GM21825 (cell line): ENCODE data around the gene RNU11.
"Not testable (repeated sequence)": the region's sequence is repeated elsewhere in the genome, so short reads cannot be mapped to it uniquely, and the experiment has no call there.

ENCODE experiments used
- ATAC-seq: cut with Tn5 transposase; IDR thresholded peaks from one replicate; pipeline ENCODE4 v1.9.1; 2021; ENCODE audit warnings: mild to moderate bottlenecking, moderate library complexity; ENCODE audit not compliant: unreplicated experiment

Gene RNU11

DNA sequence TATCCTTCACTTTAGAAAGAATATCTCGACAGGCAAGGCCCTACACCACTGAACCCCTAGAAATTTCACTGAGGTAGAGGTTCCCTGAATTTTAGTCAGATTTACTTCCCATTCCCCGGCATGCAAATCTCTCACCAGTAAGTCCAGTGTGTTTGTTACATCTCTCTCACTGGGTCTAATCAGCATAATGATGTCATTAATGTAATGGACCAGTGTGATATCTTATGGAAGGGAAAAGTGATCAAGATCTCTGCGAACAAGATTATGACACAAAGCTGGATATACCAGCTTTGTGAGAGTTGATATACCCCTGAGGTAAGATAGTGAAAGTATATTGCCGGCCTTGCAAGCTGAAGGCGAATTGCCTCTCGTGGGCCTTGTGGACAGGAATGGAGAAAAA is 7.9 kb downstream of the RNU11 start:
- no peak for ATAC-seq

- no peak for ATAC-seq
Measured at GRCh38 chr1:28663871-28664470, 15.6 kb downstream of the RNU11 start.

DNA sequence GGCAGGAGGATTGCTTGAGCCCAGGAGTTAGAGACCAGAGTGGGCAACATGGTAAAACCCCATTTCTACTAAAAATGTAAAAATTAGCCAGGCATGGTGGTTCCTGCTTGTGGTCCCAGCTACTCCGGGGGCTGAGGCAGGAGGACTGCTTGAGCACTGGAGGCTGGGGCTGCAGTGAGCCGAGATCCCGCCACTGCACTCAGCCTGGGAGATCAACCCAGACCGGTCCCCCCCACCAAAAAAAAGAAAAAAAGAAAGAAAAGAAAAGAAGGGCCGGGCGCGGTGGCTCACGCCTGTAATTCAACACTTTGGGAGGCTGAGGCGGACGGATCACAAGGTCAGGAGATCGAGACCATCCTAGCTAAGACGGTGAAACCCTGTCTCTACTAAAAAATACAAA is 18.4 kb downstream of the RNU11 start:
- no peak for ATAC-seq

- ATAC-seq, result peak; percentile 60
Measured at GRCh38 chr1:28668191-28668955, 20.0 kb downstream of the RNU11 start, which contains the start of gene GMEB1. Gene GMEB1, plus strand, starts transcription at chr1:28668784. Its CDS starts 14,829 bp downstream, at chr1:28683613.

GRCh38 chr1:28668956-28669723 is 20.7 kb downstream of the RNU11 start:
- ATAC-seq, result peak; percentile 41

DNA sequence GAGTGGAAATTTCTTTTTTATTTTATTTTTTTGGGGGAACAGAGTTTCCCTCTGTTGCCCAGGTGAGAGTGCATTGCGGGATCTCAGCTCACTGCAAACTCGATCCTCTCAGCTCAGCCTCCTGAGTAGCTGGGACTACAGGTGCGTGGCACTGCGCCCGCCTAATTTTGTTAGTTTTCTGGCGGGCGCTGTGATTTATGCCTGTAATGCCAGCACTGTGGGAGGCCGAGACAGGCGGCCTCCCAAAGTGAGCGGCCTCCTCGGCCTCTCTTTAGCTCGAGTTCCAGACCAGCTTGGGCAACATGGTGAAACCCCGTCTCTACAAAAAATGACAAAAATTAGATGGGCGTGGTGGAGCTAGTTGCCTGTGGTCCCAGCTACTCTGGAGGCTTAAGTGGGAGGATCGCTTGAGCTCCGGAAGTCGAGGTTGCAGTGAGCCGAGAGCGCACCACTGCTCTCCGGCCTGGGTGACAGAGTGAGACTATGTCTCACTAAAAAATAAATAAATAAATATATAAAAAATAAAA is 22.9 kb downstream of the RNU11 start:
- ATAC-seq, result no peak

DNA sequence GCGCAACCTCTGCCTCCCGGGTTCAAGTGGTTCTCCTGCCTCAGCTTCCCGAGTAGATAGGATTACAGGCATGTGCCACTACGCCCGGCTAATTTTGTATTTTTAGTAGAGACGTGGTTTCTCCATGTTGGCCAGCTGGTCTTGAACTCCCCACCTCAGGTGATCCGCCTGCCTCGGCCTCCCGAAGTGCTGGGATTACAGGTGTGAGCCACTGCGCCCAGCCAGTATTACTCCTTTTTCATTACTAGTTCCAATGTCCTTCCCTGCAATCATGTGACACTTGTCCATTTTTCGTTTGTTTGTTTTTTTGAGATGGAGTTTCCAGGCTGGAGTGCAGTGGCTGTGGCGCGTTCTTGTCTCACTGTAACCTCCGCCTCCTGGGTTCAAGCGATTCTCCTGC is 24.6 kb downstream of the RNU11 start:
- not testable (repeated sequence) for ATAC-seq

- no peak for ATAC-seq
Measured at GRCh38 chr1:28675924-28676257, 27.5 kb downstream of the RNU11 start.

DNA sequence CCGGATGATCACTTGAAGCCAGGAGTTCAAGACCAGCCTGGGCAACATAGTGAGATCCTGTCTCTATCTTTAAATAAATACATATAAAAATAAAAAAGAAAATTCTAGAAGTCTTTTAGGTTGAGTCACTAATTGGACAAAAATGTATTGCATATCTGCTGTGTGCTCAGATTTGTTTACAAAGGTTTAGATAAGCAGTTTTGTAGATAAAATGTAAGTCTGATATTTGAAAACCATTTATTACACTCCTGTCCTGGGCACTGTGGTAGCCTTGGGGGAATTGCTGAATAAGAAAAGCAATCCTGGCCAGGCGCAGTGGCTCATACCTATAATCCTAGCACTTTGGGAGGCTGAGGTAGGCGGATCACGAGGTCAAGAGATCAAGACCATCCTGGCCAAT is 31.8 kb downstream of the RNU11 start:
- no peak for ATAC-seq

GRCh38 chr1:28682840-28683239 is 34.4 kb downstream of the RNU11 start:
- ATAC-seq, result no peak

DNA sequence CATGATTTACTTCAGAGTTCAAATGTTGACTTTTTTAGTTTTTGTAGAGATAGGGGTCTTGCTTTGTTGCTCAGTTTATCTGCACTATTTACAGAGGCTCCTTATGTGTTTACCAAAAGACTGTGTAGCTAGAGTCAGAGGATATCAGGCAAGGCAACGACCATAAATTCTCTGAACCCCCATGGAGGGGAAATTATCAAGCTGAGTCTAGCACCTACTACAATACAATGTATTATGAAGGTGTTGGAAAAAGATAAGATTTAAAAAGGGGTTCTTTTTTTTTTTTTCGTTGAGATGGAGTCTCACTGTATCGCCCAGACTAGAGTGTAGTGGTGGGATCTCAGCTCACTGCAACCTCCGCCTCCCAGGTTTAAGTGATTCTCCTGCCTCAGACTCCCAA is 36.5 kb downstream of the RNU11 start:
- ATAC-seq, result no peak

GRCh38 chr1:28691627-28692026 is 43.2 kb downstream of the RNU11 start:
- not testable (repeated sequence) for ATAC-seq
